Stimulated activated naive CD8-positive, alpha-beta T cell treated with anti-CD3 and anti-CD28 coated beads, Interleukin-15, amount 100 ng/mL, for 72 hours (primary cell): Measurements from ENCODE around the gene STXBP2.

ENCODE experiments used
- ATAC-seq: fragments of 150-1000 bp; cut with Tn5 transposase; 2 replicates; pipeline ENCODE4 v1.10.0; 2021; ENCODE audit warnings: mild to moderate bottlenecking, moderate library complexity
- DNase-seq, 2 donors: peaks; one replicate each; pipeline ENCODE4 v3.0.0; 2021 to 2022
- H3K27ac Mint-ChIP-seq, 2 donors: one replicate each; pipeline ENCODE4 v1.8.0; 2022; ENCODE audit warnings: mild to moderate bottlenecking in 2 of 2, mixed read lengths in 2 of 2, moderate library complexity in 2 of 2
- H3K27me3 Mint-ChIP-seq: one replicate; pipeline ENCODE4 v1.8.0; 2022; ENCODE audit warnings: mixed read lengths
- H3K4me1 Mint-ChIP-seq: one replicate; pipeline ENCODE4 v1.8.0; 2022; ENCODE audit warnings: mild to moderate bottlenecking, mixed read lengths
- H3K4me3 Mint-ChIP-seq, 2 donors: one replicate each; pipeline ENCODE4 v1.8.0; 2022; ENCODE audit warnings: mild to moderate bottlenecking in 2 of 2, mixed read lengths in 2 of 2, moderate library complexity in 1 of 2
- H3K9me3 Mint-ChIP-seq, 2 donors: one replicate each; pipeline ENCODE4 v1.8.0; 2022; ENCODE audit warnings: mixed read lengths in 2 of 2

STXBP2 gene

GRCh38 chr19:7692417-7693088 lies 55.6 kb downstream of the STXBP2 start:
- peaks cover 7% of the 10 kb centered on the region for H3K27me3 Mint-ChIP-seq
- peak in 1 of 2 donors; percentile 55 for DNase-seq
- peaks cover 5% of the 10 kb centered on the region for H3K4me1 Mint-ChIP-seq
- ATAC-seq, result peak; percentile 62
- H3K4me3 Mint-ChIP-seq, result no peak overlapping the region
- H3K27ac Mint-ChIP-seq, result no peak overlapping the region
- H3K9me3 Mint-ChIP-seq, result no peaks in the 10 kb centered on the region

DNA sequence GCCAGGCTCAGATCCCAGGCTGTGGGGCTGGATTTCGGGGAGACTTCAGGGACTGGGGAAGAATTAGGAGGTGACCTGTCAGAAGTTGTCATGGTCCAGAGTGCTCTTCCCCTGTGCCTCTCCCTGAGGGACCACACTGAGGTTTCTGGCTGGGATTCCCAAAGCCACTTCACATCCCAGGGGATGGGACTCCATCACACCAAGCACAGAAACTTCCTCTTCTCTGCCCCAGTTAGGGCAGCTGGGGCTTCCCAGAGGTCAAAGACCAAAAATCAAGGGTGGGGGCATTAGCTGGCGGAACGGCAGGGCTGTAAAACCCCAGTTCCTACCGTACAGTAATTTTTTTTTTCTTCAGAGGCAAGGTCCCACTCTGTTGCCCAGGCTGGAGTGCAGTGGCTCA lies 57.6 kb downstream of the STXBP2 start:
- Mint-ChIP-seq H3K9me3 (no peaks in the 10 kb centered on the region), H3K27ac (no peak overlapping the region), H3K4me3 (no peak overlapping the region), H3K4me1 (peaks cover 22% of the 10 kb centered on the region), H3K27me3 (peaks cover 17% of the 10 kb centered on the region)
- ATAC-seq (no peak), DNase-seq (no peak)
